WTC11 (cell line): ENCODE measurements around the gene GPRC5B. TPM values are rescaled to one million over a fixed set of nuclear protein-coding genes. Genes with fewer than 3 reads are reported as not detected.

Experiments
- ATAC-seq: fragments of 200-7000 bp; cut with Tn5 transposase; 2 replicates; pipeline ENCODE4 v1.10.0; 2021; ENCODE audit warnings: mild to moderate bottlenecking, moderate library complexity
- CTCF ChIA-PET: fragments of 300-600 bp; sonication (Branson Sonifier 250); formaldehyde crosslinking; loops from one replicate; lab custom pipeline; 2021; ENCODE audit warnings: antibody characterized with exemption; lab: Charles Lee
- POLR2A ChIA-PET: fragments of 350-600 bp; sonication (Branson Sonifier 250); formaldehyde crosslinking; loops from one replicate; lab custom pipeline; 2021; ENCODE audit warnings: antibody characterized with exemption; lab: Charles Lee
- DNase-seq: peaks from one replicate; pipeline ENCODE4 v3.0.0; 2021; ENCODE audit warnings: low spot score
- H3K27ac Mint-ChIP-seq: 2 replicates; pipeline ENCODE4 v1.8.0; 2021; ENCODE audit warnings: mixed read lengths
- H3K27me3 Mint-ChIP-seq: 2 replicates; pipeline ENCODE4 v1.8.0; 2021; ENCODE audit warnings: low read depth, mild to moderate bottlenecking, moderate library complexity, mixed read lengths
- H3K36me3 Mint-ChIP-seq: 2 replicates; pipeline ENCODE4 v1.8.0; 2021; ENCODE audit warnings: mixed read lengths
- H3K4me1 Mint-ChIP-seq: 2 replicates; pipeline ENCODE4 v1.8.0; 2022; ENCODE audit warnings: mixed read lengths
- H3K4me3 Mint-ChIP-seq: 2 replicates; pipeline ENCODE4 v1.8.0; 2021; ENCODE audit warnings: mild to moderate bottlenecking, moderate library complexity, mixed read lengths
- H3K9me3 Mint-ChIP-seq: 2 replicates; pipeline ENCODE4 v1.8.0; 2021; ENCODE audit warnings: mixed read lengths
- CREB1 ChIP-seq: sonication (generic); formaldehyde crosslinking; IDR thresholded peaks from 2 replicates; pipeline ENCODE4 v1.8.0; 2023; ENCODE audit warnings: mild to moderate bottlenecking, missing genetic modification reagents
- ETV6 ChIP-seq: sonication (generic); formaldehyde crosslinking; IDR thresholded peaks from 2 replicates; pipeline ENCODE4 v1.8.1; 2022; ENCODE audit warnings: mild to moderate bottlenecking, missing genetic modification reagents
- FOXK1 ChIP-seq: sonication (generic); formaldehyde crosslinking; IDR thresholded peaks from 2 replicates; pipeline ENCODE4 v1.8.0; 2022; ENCODE audit warnings: mild to moderate bottlenecking, moderate library complexity, missing genetic modification reagents
- HMGA2 ChIP-seq: fragments of 250-450 bp; sonication (Bioruptor Pico); IDR thresholded peaks from 2 replicates; pipeline ENCODE4 v1.4.0; 2021; ENCODE audit warnings: mild to moderate bottlenecking, moderate library complexity
- JUN ChIP-seq: sonication (generic); formaldehyde crosslinking; IDR thresholded peaks from 2 replicates; pipeline ENCODE4 v1.8.0; 2023; ENCODE audit warnings: mild to moderate bottlenecking, missing genetic modification reagents
- RELA ChIP-seq: sonication (generic); formaldehyde crosslinking; IDR thresholded peaks from 2 replicates; pipeline ENCODE4 v1.8.1; 2022; ENCODE audit warnings: missing genetic modification reagents, mild to moderate bottlenecking, borderline replicate concordance
- RORB ChIP-seq: fragments of 250-450 bp; sonication (Bioruptor Pico); IDR thresholded peaks from 2 replicates; pipeline ENCODE4 v1.9.0; 2021; ENCODE audit warnings: mild to moderate bottlenecking
- SP1 ChIP-seq: sonication (generic); formaldehyde crosslinking; conservative IDR thresholded peaks from 2 replicates; pipeline ENCODE4 v1.8.1; 2022; ENCODE audit warnings: missing genetic modification reagents
- ZNF263 ChIP-seq: sonication (generic); formaldehyde crosslinking; IDR thresholded peaks from 2 replicates; pipeline ENCODE4 v1.8.1; 2022; ENCODE audit warnings: low read depth, mild to moderate bottlenecking, moderate library complexity, missing genetic modification reagents
- ZNF396 ChIP-seq: fragments of 250-450 bp; sonication (Bioruptor Pico); IDR thresholded peaks from 2 replicates; pipeline ENCODE4 v1.8.0; 2021; ENCODE audit warnings: mild to moderate bottlenecking, moderate library complexity, borderline replicate concordance
- ZNF416 ChIP-seq: fragments of 250-450 bp; sonication (Bioruptor Pico); IDR thresholded peaks from 2 replicates; pipeline ENCODE4 v1.9.0; 2021; ENCODE audit warnings: mild to moderate bottlenecking, inconsistent platforms
- ZNF423 ChIP-seq: fragments of 250-450 bp; sonication (Bioruptor Pico); IDR thresholded peaks from 2 replicates; pipeline ENCODE4 v2.1.2; 2022; ENCODE audit warnings: mild to moderate bottlenecking, moderate library complexity
- total RNA-seq: library from RNA; stranded (reverse); gene quantifications from 3 replicates; pipeline ENCODE4 v1.2.3, GENCODE V29; 2021
- TF ChIP-seq, protein P1 (sequence below): sonication (generic); formaldehyde crosslinking; IDR thresholded peaks from 2 replicates; pipeline ENCODE4 v1.8.1; 2022; ENCODE audit warnings: low read depth, mild to moderate bottlenecking, moderate library complexity, missing genetic modification reagents, borderline replicate concordance
- TF ChIP-seq, protein P2 (sequence below): sonication (generic); formaldehyde crosslinking; IDR thresholded peaks from 2 replicates; pipeline ENCODE4 v1.8.1; 2023; ENCODE audit warnings: mild to moderate bottlenecking, missing genetic modification reagents
- TF ChIP-seq, protein P3 (sequence below): fragments of 250-450 bp; sonication (Bioruptor Pico); IDR thresholded peaks from 2 replicates; pipeline ENCODE4 v1.8.0; 2021; ENCODE audit warnings: mild to moderate bottlenecking
- TF ChIP-seq, protein P4 (sequence below): fragments of 250-450 bp; sonication (Bioruptor Pico); IDR thresholded peaks from 2 replicates; pipeline ENCODE4 v2.1.2; 2022; ENCODE audit warnings: mild to moderate bottlenecking, moderate library complexity
- TF ChIP-seq, protein P5 (sequence below): fragments of 250-450 bp; sonication (Bioruptor Pico); IDR thresholded peaks from 2 replicates; pipeline ENCODE4 v1.9.0; 2021; ENCODE audit warnings: mild to moderate bottlenecking
- TF ChIP-seq, protein P6 (sequence below): sonication (generic); formaldehyde crosslinking; IDR thresholded peaks from 2 replicates; pipeline ENCODE4 v1.8.1; 2022; ENCODE audit warnings: mild to moderate bottlenecking, moderate library complexity, missing genetic modification reagents
- TF ChIP-seq, protein P7 (sequence below): fragments of 200-600 bp; IDR thresholded peaks from 2 replicates; pipeline ENCODE4 v1.8.0; 2022; ENCODE audit warnings: antibody characterized with exemption
- TF ChIP-seq, protein P8 (sequence below): sonication (generic); formaldehyde crosslinking; IDR thresholded peaks from 2 replicates; pipeline ENCODE4 v1.8.0; 2022; ENCODE audit warnings: missing genetic modification reagents

The GPRC5B gene
- total RNA-seq, 1 experiment from 2014 or later: 104 TPM

DNA sequence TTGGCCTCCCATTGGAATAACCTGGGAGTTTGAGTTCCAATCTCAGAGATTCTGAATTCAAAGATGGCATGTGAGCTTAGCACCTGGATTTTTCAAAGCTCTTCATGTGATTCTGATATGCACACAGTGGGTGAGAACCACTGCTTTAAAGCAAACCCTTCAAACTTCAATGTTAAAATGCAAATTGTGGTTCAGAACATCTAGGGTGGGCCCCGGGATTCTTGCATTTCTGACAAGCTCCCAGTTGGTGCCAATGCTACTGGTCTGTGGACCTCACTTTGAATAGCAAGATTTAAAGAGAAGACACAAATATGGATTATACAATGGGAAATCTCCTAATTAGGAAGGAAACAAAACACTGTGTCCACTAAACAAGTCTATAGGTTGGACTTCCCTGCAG is 43.8 kb upstream of the GPRC5B start:
- no peak for DNase-seq
- Mint-ChIP-seq H3K4me1 (peaks cover 24% of the 10 kb centered on the region), H3K36me3 (0 out of 2 replicates have a peak, but pooled peaks cover 10% of the 10 kb centered on the region), H3K27me3 (no peaks in the 10 kb centered on the region), H3K9me3 (peaks cover 9% of the 10 kb centered on the region), H3K4me3 (no peak overlapping the region), H3K27ac (no peak overlapping the region)
- no peak for ATAC-seq
- TF ChIP-seq RORB (CRISPR knock-in tag) (no peak), ZNF423 (CRISPR knock-in tag) (no peak), JUN (CRISPR knock-in tag) (no peak), ZNF263 (CRISPR knock-in tag) (no peak), CREB1 (CRISPR knock-in tag) (no peak)
- TF ChIP-seq, protein P1, sequence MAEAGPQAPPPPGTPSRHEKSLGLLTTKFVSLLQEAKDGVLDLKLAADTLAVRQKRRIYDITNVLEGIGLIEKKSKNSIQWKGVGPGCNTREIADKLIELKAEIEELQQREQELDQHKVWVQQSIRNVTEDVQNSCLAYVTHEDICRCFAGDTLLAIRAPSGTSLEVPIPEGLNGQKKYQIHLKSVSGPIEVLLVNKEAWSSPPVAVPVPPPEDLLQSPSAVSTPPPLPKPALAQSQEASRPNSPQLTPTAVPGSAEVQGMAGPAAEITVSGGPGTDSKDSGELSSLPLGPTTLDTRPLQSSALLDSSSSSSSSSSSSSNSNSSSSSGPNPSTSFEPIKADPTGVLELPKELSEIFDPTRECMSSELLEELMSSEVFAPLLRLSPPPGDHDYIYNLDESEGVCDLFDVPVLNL (CRISPR knock-in tag): no peak
- TF ChIP-seq, protein P2, sequence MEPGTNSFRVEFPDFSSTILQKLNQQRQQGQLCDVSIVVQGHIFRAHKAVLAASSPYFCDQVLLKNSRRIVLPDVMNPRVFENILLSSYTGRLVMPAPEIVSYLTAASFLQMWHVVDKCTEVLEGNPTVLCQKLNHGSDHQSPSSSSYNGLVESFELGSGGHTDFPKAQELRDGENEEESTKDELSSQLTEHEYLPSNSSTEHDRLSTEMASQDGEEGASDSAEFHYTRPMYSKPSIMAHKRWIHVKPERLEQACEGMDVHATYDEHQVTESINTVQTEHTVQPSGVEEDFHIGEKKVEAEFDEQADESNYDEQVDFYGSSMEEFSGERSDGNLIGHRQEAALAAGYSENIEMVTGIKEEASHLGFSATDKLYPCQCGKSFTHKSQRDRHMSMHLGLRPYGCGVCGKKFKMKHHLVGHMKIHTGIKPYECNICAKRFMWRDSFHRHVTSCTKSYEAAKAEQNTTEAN (CRISPR knock-in tag): no peak
- TF ChIP-seq, protein P3, sequence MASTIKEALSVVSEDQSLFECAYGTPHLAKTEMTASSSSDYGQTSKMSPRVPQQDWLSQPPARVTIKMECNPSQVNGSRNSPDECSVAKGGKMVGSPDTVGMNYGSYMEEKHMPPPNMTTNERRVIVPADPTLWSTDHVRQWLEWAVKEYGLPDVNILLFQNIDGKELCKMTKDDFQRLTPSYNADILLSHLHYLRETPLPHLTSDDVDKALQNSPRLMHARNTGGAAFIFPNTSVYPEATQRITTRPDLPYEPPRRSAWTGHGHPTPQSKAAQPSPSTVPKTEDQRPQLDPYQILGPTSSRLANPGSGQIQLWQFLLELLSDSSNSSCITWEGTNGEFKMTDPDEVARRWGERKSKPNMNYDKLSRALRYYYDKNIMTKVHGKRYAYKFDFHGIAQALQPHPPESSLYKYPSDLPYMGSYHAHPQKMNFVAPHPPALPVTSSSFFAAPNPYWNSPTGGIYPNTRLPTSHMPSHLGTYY (CRISPR knock-in tag): no peak
- TF ChIP-seq, protein P4, sequence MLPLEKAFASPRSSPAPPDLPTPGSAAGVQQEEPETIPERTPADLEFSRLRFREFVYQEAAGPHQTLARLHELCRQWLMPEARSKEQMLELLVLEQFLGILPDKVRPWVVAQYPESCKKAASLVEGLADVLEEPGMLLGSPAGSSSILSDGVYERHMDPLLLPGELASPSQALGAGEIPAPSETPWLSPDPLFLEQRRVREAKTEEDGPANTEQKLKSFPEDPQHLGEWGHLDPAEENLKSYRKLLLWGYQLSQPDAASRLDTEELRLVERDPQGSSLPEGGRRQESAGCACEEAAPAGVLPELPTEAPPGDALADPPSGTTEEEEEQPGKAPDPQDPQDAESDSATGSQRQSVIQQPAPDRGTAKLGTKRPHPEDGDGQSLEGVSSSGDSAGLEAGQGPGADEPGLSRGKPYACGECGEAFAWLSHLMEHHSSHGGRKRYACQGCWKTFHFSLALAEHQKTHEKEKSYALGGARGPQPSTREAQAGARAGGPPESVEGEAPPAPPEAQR: no peak
- POLR2A ChIA-PET: interaction anchor here (0.6 kb wide), 1 partner anchor 17 kb away, joined by 5 read pairs; no protein-coding TSS in a partner anchor
- CTCF ChIA-PET: interaction anchor here (0.6 kb wide), 1 partner anchor 455 kb away, joined by 3 read pairs; no protein-coding TSS in a partner anchor

DNA sequence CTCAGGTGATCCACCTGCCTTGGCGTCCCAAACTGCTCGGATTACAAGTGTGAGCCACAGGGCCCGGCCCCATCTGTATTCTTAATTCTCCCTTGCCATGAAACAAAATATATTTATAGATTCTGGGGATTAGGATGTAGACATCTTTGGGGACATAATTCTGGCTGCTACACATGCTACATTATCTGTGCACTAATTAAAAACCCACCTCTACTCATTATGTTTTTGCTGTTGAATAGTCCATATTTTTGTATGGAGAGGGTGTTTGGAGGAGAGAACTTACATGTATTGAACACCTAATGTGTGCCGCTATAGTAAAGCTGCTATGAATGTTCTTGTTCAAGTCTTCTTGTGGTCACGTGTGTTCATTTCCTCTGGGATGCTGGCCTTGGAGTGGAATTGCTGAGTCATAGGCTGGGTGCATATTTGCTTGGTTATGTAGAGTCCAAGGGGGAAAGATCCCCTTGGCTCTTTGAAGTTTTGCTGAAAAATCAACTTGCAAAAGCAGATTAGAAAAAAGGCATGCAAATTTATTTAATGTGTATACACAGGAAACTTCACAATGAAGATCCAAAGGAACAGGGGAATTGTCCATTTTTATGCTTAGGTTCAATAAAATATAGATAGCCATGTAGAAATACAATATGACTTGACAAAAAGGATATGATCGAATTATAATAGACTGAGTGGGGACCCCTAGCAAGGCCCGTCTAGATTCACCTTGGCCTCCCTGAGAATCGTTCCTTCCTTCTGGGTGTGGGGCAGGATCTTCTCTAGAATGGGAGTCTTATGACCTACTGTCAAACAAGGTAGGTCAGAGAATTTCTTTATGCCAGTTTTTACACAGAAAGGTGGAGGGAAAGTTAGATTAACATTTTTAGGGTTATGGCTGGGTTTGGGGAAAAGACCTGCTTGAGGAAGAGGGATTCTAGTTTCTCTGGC is 42.1 kb upstream of the GPRC5B start:
- 0 out of 2 replicates have a peak, but pooled peaks cover 10% of the 10 kb centered on the region for H3K36me3 Mint-ChIP-seq
- POLR2A ChIA-PET: no interaction called here
- no peak overlapping the region for H3K27ac Mint-ChIP-seq
- H3K4me1 Mint-ChIP-seq: peaks cover 25% of the 10 kb centered on the region
- no peaks in the 10 kb centered on the region; the same call in 1 of the 2 replicates for H3K27me3 Mint-ChIP-seq
- peaks cover 14% of the 10 kb centered on the region for H3K9me3 Mint-ChIP-seq
- ATAC-seq: no peak
- no peak for DNase-seq
- H3K4me3 Mint-ChIP-seq: no peak overlapping the region
- CTCF ChIA-PET: no interaction called here
- TF ChIP-seq ZNF396 (CRISPR knock-in tag) (no peak), JUN (CRISPR knock-in tag) (no peak), ETV6 (CRISPR knock-in tag) (no peak), ZNF416 (CRISPR knock-in tag) (no peak), FOXK1 (CRISPR knock-in tag) (no peak), RELA (CRISPR knock-in tag) (no peak), HMGA2 (CRISPR knock-in tag) (no peak), SP1 (CRISPR knock-in tag) (no peak)
- TF ChIP-seq, protein P5, sequence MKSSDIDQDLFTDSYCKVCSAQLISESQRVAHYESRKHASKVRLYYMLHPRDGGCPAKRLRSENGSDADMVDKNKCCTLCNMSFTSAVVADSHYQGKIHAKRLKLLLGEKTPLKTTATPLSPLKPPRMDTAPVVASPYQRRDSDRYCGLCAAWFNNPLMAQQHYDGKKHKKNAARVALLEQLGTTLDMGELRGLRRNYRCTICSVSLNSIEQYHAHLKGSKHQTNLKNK (CRISPR knock-in tag): no peak
- TF ChIP-seq, protein P6, sequence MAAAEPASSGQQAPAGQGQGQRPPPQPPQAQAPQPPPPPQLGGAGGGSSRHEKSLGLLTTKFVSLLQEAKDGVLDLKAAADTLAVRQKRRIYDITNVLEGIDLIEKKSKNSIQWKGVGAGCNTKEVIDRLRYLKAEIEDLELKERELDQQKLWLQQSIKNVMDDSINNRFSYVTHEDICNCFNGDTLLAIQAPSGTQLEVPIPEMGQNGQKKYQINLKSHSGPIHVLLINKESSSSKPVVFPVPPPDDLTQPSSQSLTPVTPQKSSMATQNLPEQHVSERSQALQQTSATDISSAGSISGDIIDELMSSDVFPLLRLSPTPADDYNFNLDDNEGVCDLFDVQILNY (CRISPR knock-in tag): no peak
- TF ChIP-seq, protein P7, sequence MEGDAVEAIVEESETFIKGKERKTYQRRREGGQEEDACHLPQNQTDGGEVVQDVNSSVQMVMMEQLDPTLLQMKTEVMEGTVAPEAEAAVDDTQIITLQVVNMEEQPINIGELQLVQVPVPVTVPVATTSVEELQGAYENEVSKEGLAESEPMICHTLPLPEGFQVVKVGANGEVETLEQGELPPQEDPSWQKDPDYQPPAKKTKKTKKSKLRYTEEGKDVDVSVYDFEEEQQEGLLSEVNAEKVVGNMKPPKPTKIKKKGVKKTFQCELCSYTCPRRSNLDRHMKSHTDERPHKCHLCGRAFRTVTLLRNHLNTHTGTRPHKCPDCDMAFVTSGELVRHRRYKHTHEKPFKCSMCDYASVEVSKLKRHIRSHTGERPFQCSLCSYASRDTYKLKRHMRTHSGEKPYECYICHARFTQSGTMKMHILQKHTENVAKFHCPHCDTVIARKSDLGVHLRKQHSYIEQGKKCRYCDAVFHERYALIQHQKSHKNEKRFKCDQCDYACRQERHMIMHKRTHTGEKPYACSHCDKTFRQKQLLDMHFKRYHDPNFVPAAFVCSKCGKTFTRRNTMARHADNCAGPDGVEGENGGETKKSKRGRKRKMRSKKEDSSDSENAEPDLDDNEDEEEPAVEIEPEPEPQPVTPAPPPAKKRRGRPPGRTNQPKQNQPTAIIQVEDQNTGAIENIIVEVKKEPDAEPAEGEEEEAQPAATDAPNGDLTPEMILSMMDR: no peak
- TF ChIP-seq, protein P8, sequence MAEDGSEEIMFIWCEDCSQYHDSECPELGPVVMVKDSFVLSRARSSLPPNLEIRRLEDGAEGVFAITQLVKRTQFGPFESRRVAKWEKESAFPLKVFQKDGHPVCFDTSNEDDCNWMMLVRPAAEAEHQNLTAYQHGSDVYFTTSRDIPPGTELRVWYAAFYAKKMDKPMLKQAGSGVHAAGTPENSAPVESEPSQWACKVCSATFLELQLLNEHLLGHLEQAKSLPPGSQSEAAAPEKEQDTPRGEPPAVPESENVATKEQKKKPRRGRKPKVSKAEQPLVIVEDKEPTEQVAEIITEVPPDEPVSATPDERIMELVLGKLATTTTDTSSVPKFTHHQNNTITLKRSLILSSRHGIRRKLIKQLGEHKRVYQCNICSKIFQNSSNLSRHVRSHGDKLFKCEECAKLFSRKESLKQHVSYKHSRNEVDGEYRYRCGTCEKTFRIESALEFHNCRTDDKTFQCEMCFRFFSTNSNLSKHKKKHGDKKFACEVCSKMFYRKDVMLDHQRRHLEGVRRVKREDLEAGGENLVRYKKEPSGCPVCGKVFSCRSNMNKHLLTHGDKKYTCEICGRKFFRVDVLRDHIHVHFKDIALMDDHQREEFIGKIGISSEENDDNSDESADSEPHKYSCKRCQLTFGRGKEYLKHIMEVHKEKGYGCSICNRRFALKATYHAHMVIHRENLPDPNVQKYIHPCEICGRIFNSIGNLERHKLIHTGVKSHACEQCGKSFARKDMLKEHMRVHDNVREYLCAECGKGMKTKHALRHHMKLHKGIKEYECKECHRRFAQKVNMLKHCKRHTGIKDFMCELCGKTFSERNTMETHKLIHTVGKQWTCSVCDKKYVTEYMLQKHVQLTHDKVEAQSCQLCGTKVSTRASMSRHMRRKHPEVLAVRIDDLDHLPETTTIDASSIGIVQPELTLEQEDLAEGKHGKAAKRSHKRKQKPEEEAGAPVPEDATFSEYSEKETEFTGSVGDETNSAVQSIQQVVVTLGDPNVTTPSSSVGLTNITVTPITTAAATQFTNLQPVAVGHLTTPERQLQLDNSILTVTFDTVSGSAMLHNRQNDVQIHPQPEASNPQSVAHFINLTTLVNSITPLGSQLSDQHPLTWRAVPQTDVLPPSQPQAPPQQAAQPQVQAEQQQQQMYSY (CRISPR knock-in tag): no peak
